ENCODE measurements around the gene FBLL1.
A peak's percentile ranks its signal among the peaks of the same experiment; 100 is the strongest.
"Not testable (repeated sequence)": the region's sequence is repeated elsewhere in the genome, so short reads cannot be mapped to it uniquely, and the experiment has no call there.

FBLL1 gene

GRCh38 chr5:168553377-168554130 is 24.4 kb downstream of the FBLL1 start:
- no peak for DNase-seq

- no peak for DNase-seq
Observed at GRCh38 chr5:168557389-168557788, 28.3 kb downstream of the FBLL1 start.

- DNase-seq, result no peak
Observed at GRCh38 chr5:168562279-168562678, 33.2 kb downstream of the FBLL1 start.

- no peak for DNase-seq
Observed at GRCh38 chr5:168563959-168564358, 34.9 kb downstream of the FBLL1 start.

- no peak for DNase-seq
Observed at GRCh38 chr5:168568738-168569137, 39.6 kb downstream of the FBLL1 start.

GRCh38 chr5:168570490-168571328 is 41.6 kb downstream of the FBLL1 start:
- DNase-seq, result no peak

GRCh38 chr5:168573663-168574062 is 44.6 kb downstream of the FBLL1 start:
- not testable (repeated sequence) for DNase-seq

GRCh38 chr5:168574156-168574555 is 45.1 kb downstream of the FBLL1 start:
- DNase-seq, result not testable (repeated sequence)

- no peak for DNase-seq
Observed at GRCh38 chr5:168575391-168576372, 46.6 kb downstream of the FBLL1 start.

GRCh38 chr5:168578006-168578405 is 48.9 kb downstream of the FBLL1 start:
- DNase-seq, result peak in 1 of 2 experiments; percentile 9

GRCh38 chr5:168578538-168579487 is 49.7 kb downstream of the FBLL1 start, which contains the start of gene PANK3:
TSS of gene PANK3 (minus strand) at chr5:168579368. CDS start at chr5:168579283, 85 bp downstream.
- DNase-seq, result peak; percentile 58 to 72

GRCh38 chr5:168579488-168580226 is 50.6 kb downstream of the FBLL1 start:
- DNase-seq, result peak; percentile 97 to 99

- DNase-seq, result peak in 1 of 2 experiments; percentile 20
Observed at GRCh38 chr5:168580227-168580508, 51.1 kb downstream of the FBLL1 start.

All from NCI-H2081 (cell line).